OCI-LY7 (cell line): ENCODE results near the gene ENO2.

Experiments
- EZH2phosphoT487 ChIP-seq: fragments of 200-600 bp; sonication (generic); IDR thresholded peaks from 2 replicates; pipeline ENCODE4 v1.6.1; 2018; ENCODE audit warnings: low read depth, borderline replicate concordance, mild to moderate bottlenecking, mixed run types, antibody characterized with exemption, low read length, moderate library complexity, mixed read lengths
- TF ChIP-seq, protein P1 (sequence below): fragments of 200-600 bp; sonication (generic); conservative IDR thresholded peaks from 2 replicates; pipeline ENCODE4 v1.5.1; 2014; ENCODE audit warnings: mild to moderate bottlenecking, antibody characterized with exemption, low read length, moderate library complexity, mixed read lengths

DNA sequence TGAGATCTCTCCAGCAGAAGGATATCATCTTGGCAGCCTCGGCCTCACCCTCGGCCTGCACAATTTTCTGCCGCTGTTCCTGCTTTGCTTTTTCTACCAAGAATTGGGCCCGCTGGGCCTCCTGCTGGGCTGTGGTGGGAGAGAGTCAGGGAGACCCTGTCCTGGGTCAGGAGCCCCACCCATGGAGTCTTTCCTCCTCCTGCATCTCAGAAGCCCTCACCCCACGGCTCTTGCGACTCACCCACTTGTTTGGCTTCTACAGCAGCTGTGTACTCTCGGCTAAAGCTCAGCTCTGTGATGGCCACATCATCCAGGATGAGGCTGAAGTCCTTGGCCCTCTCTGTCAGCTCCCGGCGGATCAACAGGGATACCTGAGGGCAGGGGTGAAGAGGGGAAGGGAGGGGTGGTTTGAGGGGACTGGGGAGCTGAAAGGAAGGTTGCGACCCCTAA, 53.3 kb downstream of the ENO2 start:
- TF ChIP-seq, protein P1, sequence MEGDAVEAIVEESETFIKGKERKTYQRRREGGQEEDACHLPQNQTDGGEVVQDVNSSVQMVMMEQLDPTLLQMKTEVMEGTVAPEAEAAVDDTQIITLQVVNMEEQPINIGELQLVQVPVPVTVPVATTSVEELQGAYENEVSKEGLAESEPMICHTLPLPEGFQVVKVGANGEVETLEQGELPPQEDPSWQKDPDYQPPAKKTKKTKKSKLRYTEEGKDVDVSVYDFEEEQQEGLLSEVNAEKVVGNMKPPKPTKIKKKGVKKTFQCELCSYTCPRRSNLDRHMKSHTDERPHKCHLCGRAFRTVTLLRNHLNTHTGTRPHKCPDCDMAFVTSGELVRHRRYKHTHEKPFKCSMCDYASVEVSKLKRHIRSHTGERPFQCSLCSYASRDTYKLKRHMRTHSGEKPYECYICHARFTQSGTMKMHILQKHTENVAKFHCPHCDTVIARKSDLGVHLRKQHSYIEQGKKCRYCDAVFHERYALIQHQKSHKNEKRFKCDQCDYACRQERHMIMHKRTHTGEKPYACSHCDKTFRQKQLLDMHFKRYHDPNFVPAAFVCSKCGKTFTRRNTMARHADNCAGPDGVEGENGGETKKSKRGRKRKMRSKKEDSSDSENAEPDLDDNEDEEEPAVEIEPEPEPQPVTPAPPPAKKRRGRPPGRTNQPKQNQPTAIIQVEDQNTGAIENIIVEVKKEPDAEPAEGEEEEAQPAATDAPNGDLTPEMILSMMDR, result no peak
- no peak for TF ChIP-seq EZH2phosphoT487
